PC-3 (cell line): ENCODE data around the gene CRB2. TPM values are rescaled to one million over a fixed set of nuclear protein-coding genes. Genes with fewer than 3 reads are reported as not detected.

ENCODE experiments used
- microRNA-seq: library from miRNA; unstranded; fragments of <30 nt; microRNA quantifications from one replicate; pipeline ENCODE4 v1.1.0, GENCODE V29; 2020; ENCODE audit not compliant: unreplicated experiment
- total RNA-seq: library from RNA; depleted of rRNA; stranded (reverse); fragments of >200 nt; gene quantifications from 2 replicates; pipeline ENCODE4 v1.2.3, GENCODE V29; 2014; rRNA removed

Gene CRB2
- total RNA-seq, 1 experiment from 2014 or later, result not detected

Small RNA genes lying within 50 kb of the gene (microRNA-seq; reads per million reads assigned to microRNA genes)
- not detected for gene MIR601

Other genes with a start within 250 kb of the CRB2 start
- 15.6 and 19.2 TPM in 2 replicates for gene STRBP, start 87.6 kb upstream of the CRB2 start, total RNA-seq